Ureter (tissue), 1 donor: Measurements from ENCODE around the gene CABP4. TPM values are rescaled to one million over a fixed set of nuclear protein-coding genes. Genes with fewer than 3 reads are reported as not detected.
A peak's percentile ranks its signal among the peaks of the same experiment; 100 is the strongest.
"Not testable (repeated sequence)": the region's sequence is repeated elsewhere in the genome, so short reads cannot be mapped to it uniquely, and the experiment has no call there.

Experiments
- DNase-seq: peaks from one replicate; pipeline ENCODE4 v3.0.0-alpha.2; 2020; ENCODE audit warnings: low spot score
- total RNA-seq: library from RNA; stranded (reverse); gene quantifications from one replicate; pipeline ENCODE4 v1.2.4, GENCODE V29; 2023
- donor health status: DM: yes; HTN: yes; CAD: no.

CABP4 gene
- total RNA-seq, 1 donor from 2014 or later: 2.8 TPM

- DNase-seq: no peak
Observed at GRCh38 chr11:67482275-67482826, 27.2 kb downstream of the CABP4 start.

- DNase-seq: peak; percentile 98
Observed at GRCh38 chr11:67482827-67483798, 28.0 kb downstream of the CABP4 start, which contains the start of gene AIP. Gene AIP, plus strand, starts transcription at chr11:67483026. Its CDS starts 133 bp downstream, at chr11:67483159.

GRCh38 chr11:67483831-67484665 lies 28.9 kb downstream of the CABP4 start:
- no peak for DNase-seq

- no peak for DNase-seq
Observed at GRCh38 chr11:67484847-67485311, 29.7 kb downstream of the CABP4 start.

- not testable (repeated sequence) for DNase-seq
Observed at GRCh38 chr11:67485873-67486361, 30.8 kb downstream of the CABP4 start.

GRCh38 chr11:67486481-67487195 lies 31.5 kb downstream of the CABP4 start:
- DNase-seq: no peak

GRCh38 chr11:67489203-67489884 lies 34.2 kb downstream of the CABP4 start:
- DNase-seq: no peak

- DNase-seq: no peak
Observed at GRCh38 chr11:67489885-67490726, 35.0 kb downstream of the CABP4 start.

- DNase-seq: no peak
Observed at GRCh38 chr11:67490727-67491065, 35.5 kb downstream of the CABP4 start.

- DNase-seq: no peak
Observed at GRCh38 chr11:67491276-67492068, 36.3 kb downstream of the CABP4 start.

GRCh38 chr11:67492069-67492727 lies 37.0 kb downstream of the CABP4 start:
- DNase-seq: no peak

GRCh38 chr11:67492801-67493547 lies 37.8 kb downstream of the CABP4 start:
- DNase-seq: no peak

- DNase-seq: no peak
Observed at GRCh38 chr11:67493548-67494370, 38.6 kb downstream of the CABP4 start.

- DNase-seq: no peak
Observed at GRCh38 chr11:67494371-67495233, 39.4 kb downstream of the CABP4 start.

- DNase-seq: no peak
Observed at GRCh38 chr11:67495234-67496005, 40.3 kb downstream of the CABP4 start.
